Activated CD4-positive, alpha-beta memory T cell treated with anti-CD3 and anti-CD28 coated beads, Interleukin-2, amount 10 ng/mL, durations not matched to agents 7 days and 5 days (primary cell): ENCODE data around the gene NBPF1. TPM values are rescaled to one million over a fixed set of nuclear protein-coding genes. Genes with fewer than 3 reads are reported as not detected.
"Not testable (repeated sequence)": the region's sequence is repeated elsewhere in the genome, so short reads cannot be mapped to it uniquely, and the experiment has no call there.

Source experiments
- CTCF ChIA-PET: fragments of 350-600 bp; sonication (Branson Sonifier 250); formaldehyde crosslinking; loops from one replicate; lab custom pipeline; 2021; ENCODE audit warnings: antibody characterized with exemption, inconsistent platforms; lab: Charles Lee
- POLR2A ChIA-PET: fragments of 350-600 bp; sonication (Branson Sonifier 250); formaldehyde crosslinking; loops from one replicate; lab custom pipeline; 2021; ENCODE audit warnings: antibody characterized with exemption; lab: Charles Lee
- DNase-seq: peaks from one replicate; pipeline ENCODE4 v3.0.0-alpha.2; 2020
- H3K27ac Mint-ChIP-seq: one replicate; pipeline ENCODE4 v1.8.0; 2021; ENCODE audit warnings: mild to moderate bottlenecking, mixed read lengths
- H3K27me3 Mint-ChIP-seq: one replicate; pipeline ENCODE4 v1.8.0; 2021; ENCODE audit warnings: mixed read lengths
- H3K36me3 Mint-ChIP-seq: one replicate; pipeline ENCODE4 v1.8.0; 2021; ENCODE audit warnings: low read depth, mixed read lengths
- H3K4me1 Mint-ChIP-seq: one replicate; pipeline ENCODE4 v1.8.0; 2021; ENCODE audit warnings: mixed read lengths
- H3K4me3 Mint-ChIP-seq: one replicate; pipeline ENCODE4 v1.8.0; 2021; ENCODE audit warnings: mild to moderate bottlenecking, mixed read lengths
- H3K9me3 Mint-ChIP-seq: one replicate; pipeline ENCODE4 v1.8.0; 2021; ENCODE audit warnings: mixed read lengths
- total RNA-seq, 2 experiments: library from RNA; stranded (reverse); gene quantifications; one replicate each; pipeline ENCODE4 v1.2.3, GENCODE V29; 2021

Gene NBPF1
- total RNA-seq, 2 experiments from 2014 or later = 1.7 to 2.2 TPM

DNA sequence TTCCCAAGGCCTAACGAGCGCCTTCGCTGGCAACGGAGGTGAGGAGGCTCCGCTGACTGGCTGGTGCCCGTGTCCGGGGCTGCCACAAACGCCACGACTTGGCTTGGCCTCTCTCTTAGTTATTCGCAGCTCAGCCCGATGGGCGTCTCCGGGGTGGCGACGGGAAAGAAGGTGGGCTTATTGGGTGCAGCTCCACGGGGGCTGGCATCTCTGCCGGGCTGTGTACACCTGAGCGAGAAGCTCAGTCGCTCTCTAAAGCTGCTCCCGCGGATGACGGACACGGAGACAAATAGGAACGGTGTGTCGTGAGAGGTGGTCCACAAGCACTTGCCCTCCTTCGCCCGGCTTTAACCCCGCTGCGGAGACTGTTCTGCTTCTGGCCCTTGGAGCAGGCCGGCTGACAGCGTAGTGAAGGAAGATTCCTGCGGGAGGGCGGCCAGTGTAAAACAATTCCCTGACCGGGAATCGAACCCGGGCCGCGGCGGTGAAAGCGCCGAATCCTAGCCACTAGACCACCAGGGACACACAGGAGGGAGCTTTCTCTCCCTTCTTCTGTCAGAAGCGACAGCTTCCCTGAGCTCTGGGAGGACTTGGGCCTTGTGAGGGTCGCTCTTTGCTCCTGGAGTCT is 78.4 kb downstream of the NBPF1 start:
- H3K9me3 Mint-ChIP-seq, H3K4me1 Mint-ChIP-seq, DNase-seq, H3K4me3 Mint-ChIP-seq, POLR2A ChIA-PET, H3K36me3 Mint-ChIP-seq, CTCF ChIA-PET, H3K27ac Mint-ChIP-seq: not testable (repeated sequence)
- H3K27me3 Mint-ChIP-seq = peaks cover 38% of the 10 kb centered on the region

- DNase-seq, H3K4me1 Mint-ChIP-seq, POLR2A ChIA-PET, H3K27ac Mint-ChIP-seq, CTCF ChIA-PET, H3K36me3 Mint-ChIP-seq, H3K4me3 Mint-ChIP-seq, H3K9me3 Mint-ChIP-seq: not testable (repeated sequence)
- peaks cover 38% of the 10 kb centered on the region for H3K27me3 Mint-ChIP-seq
Observed at GRCh38 chr1:16534239-16534828, 79.0 kb downstream of the NBPF1 start.

- H3K27me3 Mint-ChIP-seq = peaks cover 44% of the 10 kb centered on the region
- H3K4me3 Mint-ChIP-seq, CTCF ChIA-PET, H3K4me1 Mint-ChIP-seq, POLR2A ChIA-PET, H3K36me3 Mint-ChIP-seq, DNase-seq, H3K9me3 Mint-ChIP-seq, H3K27ac Mint-ChIP-seq: not testable (repeated sequence)
Observed at GRCh38 chr1:16532235-16532991, 81.0 kb downstream of the NBPF1 start.

DNA sequence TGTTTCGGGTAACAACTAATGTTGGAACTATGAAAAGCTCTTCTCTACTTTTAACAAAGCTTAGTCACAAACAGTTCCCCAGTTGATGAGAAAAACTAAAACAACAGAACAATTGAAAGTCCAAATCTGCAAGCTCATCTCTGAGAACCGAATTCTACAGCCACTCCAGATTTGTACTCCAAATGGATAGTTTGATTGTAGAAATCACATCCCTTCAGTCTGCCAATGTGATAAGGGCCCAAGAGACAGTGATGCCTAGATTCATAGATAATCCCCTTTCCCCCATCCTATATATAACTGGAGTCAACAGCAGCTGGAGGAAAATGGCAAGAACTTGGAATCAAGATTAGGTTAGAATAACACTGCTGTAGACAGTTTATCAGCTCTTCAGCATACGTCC is 85.0 kb downstream of the NBPF1 start:
- H3K4me3 Mint-ChIP-seq, H3K9me3 Mint-ChIP-seq, H3K4me1 Mint-ChIP-seq, DNase-seq, H3K36me3 Mint-ChIP-seq, POLR2A ChIA-PET, CTCF ChIA-PET, H3K27ac Mint-ChIP-seq: not testable (repeated sequence)
- peaks cover 47% of the 10 kb centered on the region for H3K27me3 Mint-ChIP-seq

- H3K27ac Mint-ChIP-seq, POLR2A ChIA-PET, H3K4me1 Mint-ChIP-seq, H3K9me3 Mint-ChIP-seq, H3K36me3 Mint-ChIP-seq, DNase-seq, H3K4me3 Mint-ChIP-seq: not testable (repeated sequence)
- peaks cover 48% of the 10 kb centered on the region for H3K27me3 Mint-ChIP-seq
- CTCF ChIA-PET = interaction anchor here (0.6 kb wide), 1 partner anchor 711 kb away, joined by 7 read pairs; no protein-coding TSS in a partner anchor
Observed at GRCh38 chr1:16525769-16526168, 87.6 kb downstream of the NBPF1 start.

GRCh38 chr1:16521679-16522078 is 91.7 kb downstream of the NBPF1 start:
- POLR2A ChIA-PET, H3K4me1 Mint-ChIP-seq, H3K4me3 Mint-ChIP-seq, CTCF ChIA-PET, H3K27ac Mint-ChIP-seq, H3K9me3 Mint-ChIP-seq, H3K36me3 Mint-ChIP-seq, DNase-seq: not testable (repeated sequence)
- peaks cover 72% of the 10 kb centered on the region for H3K27me3 Mint-ChIP-seq

DNA sequence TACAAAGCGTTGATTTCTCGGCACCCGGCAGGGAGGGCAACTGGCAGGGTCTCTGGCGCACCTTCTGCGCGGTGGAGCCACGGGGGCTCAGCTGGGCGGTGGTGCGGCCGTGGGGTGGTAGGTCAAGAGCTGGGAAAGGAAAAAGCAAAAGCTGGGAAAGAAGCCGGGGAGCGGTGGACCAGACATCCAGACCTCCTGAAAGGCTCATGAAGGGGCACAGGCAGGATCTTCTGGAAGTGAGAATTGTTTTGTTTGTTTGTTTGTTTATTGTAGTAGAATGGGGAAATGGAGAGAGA is 92.1 kb downstream of the NBPF1 start:
- Mint-ChIP-seq H3K4me3 (no peak overlapping the region), H3K9me3 (no peaks in the 10 kb centered on the region), H3K27ac (no peak overlapping the region), H3K4me1 (no peaks in the 10 kb centered on the region), H3K27me3 (peaks cover 70% of the 10 kb centered on the region), H3K36me3 (no peaks in the 10 kb centered on the region)
- POLR2A ChIA-PET = no interaction called here
- CTCF ChIA-PET = no interaction called here
- no peak for DNase-seq

GRCh38 chr1:16520435-16521287 is 92.7 kb downstream of the NBPF1 start:
- H3K27me3 Mint-ChIP-seq = peaks cover 64% of the 10 kb centered on the region
- not testable (repeated sequence) for H3K4me3 Mint-ChIP-seq

GRCh38 chr1:16519255-16519951 is 94.0 kb downstream of the NBPF1 start:
- H3K4me1 Mint-ChIP-seq, H3K36me3 Mint-ChIP-seq, POLR2A ChIA-PET, H3K27ac Mint-ChIP-seq, DNase-seq, H3K4me3 Mint-ChIP-seq, H3K9me3 Mint-ChIP-seq: not testable (repeated sequence)
- peaks cover 58% of the 10 kb centered on the region for H3K27me3 Mint-ChIP-seq
- CTCF ChIA-PET = interaction anchor here (0.8 kb wide), 1 partner anchor 371 kb away, joined by 3 read pairs; no protein-coding TSS in a partner anchor

More at GRCh38 chr1:16520435-16521287, 92.7 kb downstream of the NBPF1 start:
- H3K27ac Mint-ChIP-seq, POLR2A ChIA-PET, H3K4me1 Mint-ChIP-seq, H3K9me3 Mint-ChIP-seq, H3K36me3 Mint-ChIP-seq, DNase-seq: not testable (repeated sequence)
- CTCF ChIA-PET = interaction anchor here (0.8 kb wide), 1 partner anchor 370 kb away, joined by 3 read pairs; no protein-coding TSS in a partner anchor

DNA sequence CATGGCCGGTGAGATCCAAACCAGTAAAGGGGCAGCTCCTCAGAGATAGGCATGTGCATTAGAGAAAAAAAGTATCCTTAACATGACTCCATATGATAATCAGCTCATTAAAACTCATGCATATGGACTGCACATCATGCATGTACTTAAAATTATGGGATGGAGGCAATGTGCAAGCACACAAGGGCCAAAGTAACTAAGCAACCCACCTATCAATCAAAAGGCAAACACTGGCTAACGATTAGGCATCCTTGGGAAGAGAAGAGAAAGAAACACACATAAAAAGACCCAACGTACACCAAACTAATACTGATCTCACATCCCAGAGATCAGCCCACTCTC is 94.5 kb downstream of the NBPF1 start:
- DNase-seq, H3K4me3 Mint-ChIP-seq, H3K4me1 Mint-ChIP-seq, H3K9me3 Mint-ChIP-seq, POLR2A ChIA-PET, H3K27ac Mint-ChIP-seq, H3K36me3 Mint-ChIP-seq, CTCF ChIA-PET: not testable (repeated sequence)
- peaks cover 54% of the 10 kb centered on the region for H3K27me3 Mint-ChIP-seq

DNA sequence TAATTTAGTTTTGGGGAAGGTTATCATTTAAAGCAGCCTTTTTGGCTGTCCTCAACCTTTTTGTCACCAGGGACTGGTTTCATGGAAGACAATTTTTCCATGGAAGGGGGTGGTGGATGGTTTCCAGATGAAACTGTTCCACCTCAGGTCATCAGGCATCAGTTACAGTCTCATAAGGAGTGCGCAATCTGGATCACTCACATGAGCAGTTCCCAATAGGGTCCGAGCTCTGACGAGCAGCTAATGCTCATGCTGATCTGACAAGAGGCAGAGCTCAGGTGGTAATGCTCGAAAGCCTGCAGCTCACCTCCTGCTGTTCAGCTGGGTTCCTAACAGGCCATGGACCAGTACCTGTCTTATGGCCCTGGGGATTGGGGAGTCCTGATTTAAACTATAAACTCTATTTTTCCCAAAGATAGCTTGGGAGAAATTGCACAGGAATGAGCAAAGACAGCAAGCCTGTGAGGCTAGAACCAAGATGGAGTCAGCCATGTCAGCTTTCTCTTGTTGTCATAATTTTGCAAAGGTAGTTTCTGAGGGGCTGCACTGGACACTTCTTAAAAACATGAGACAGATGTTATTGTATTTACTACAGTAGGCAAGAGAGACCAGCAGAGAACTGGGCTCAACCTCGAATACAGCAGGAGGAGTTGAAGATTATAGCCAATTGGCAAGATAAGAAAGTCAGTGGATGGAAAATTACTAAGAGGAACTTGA is 96.5 kb downstream of the NBPF1 start:
- not testable (repeated sequence) for DNase-seq, H3K27ac Mint-ChIP-seq, H3K4me1 Mint-ChIP-seq, H3K4me3 Mint-ChIP-seq, H3K9me3 Mint-ChIP-seq, H3K36me3 Mint-ChIP-seq
- POLR2A ChIA-PET = interaction anchor here (1.4 kb wide), 1 partner anchor 388 kb away, joined by 5 read pairs; no protein-coding TSS in a partner anchor
- CTCF ChIA-PET = interaction anchor here (1.4 kb wide), 1 partner anchor 104 kb away, joined by 3 read pairs; no protein-coding TSS in a partner anchor
- H3K27me3 Mint-ChIP-seq = peaks cover 44% of the 10 kb centered on the region
